Thyroid gland (tissue), 4 donors: ENCODE results near the gene CNTD1.

Experiments used
- CTCF ChIP-seq, 6 experiments: fragments of 200-600 bp in 3 of 6; fragments of 450-650 bp in 3 of 6; sonication (generic) in 3 of 6; IDR thresholded peaks; one replicate each; pipeline ENCODE4 v1.5.1; 2016 to 2019; ENCODE audit warnings: antibody characterized with exemption in 6 of 6, mild to moderate bottlenecking in 2 of 6, inconsistent platforms in 1 of 6, moderate library complexity in 1 of 6
- POLR2A ChIP-seq, 2 donors: fragments of 450-650 bp; IDR thresholded peaks; one replicate each; pipeline ENCODE4 v1.6.1; 2017; ENCODE audit warnings: antibody characterized with exemption in 2 of 2, mild to moderate bottlenecking in 2 of 2, moderate library complexity in 1 of 2

- TF ChIP-seq POLR2A (IDR thresholded peaks at IDR 0.05) (no peak), CTCF (IDR thresholded peaks at IDR 0.05) (no peak)
These were observed 55.5 kb downstream of the CNTD1 start for GRCh38 chr17:42853968-42854790.
